K562 (cell line): Measurements from ENCODE around the gene LUC7L. TPM values are rescaled to one million over a fixed set of nuclear protein-coding genes. Genes with fewer than 3 reads are reported as not detected.

Experiments used
- ATAC-seq: fragments of 200-7000 bp; cut with Tn5 transposase; 3 replicates; pipeline ENCODE4 v1.9.1; 2020; ENCODE audit warnings: moderate library complexity
- BruUV-seq: library from RNA; stranded (reverse); fragments of 400-500 nt; replicated peaks from 2 replicates; lab custom pipeline; 2021; lab: Mats Ljungman, UMichigan
- CTCF ChIA-PET: fragments of 300-600 bp; formaldehyde crosslinking; extraction: SDS; loops from one replicate; lab custom pipeline; 2021; ENCODE audit warnings: low intra/inter-chr PET ratio; lab: Yijun Ruan, JAX
- POLR2A ChIA-PET: fragments of 300-600, 350-650 bp; sonication (Branson Sonifier 250); formaldehyde crosslinking; extraction: SDS; loops from one replicate; lab custom pipeline; 2021; ENCODE audit warnings: antibody characterized with exemption, inconsistent platforms; lab: Yijun Ruan, JAX
- DNase-seq, 4 experiments: peaks; one replicate each; pipeline versions ENCODE4 v3.0.0 to v3.0.0-alpha.2; 2011 to 2018; ENCODE audit warnings: low spot score in 3 of 4, mixed read lengths in 3 of 4; ENCODE audit errors: extremely low read depth in 1 of 4
- FAIRE-seq: peaks from 2 replicates; lab custom pipeline; 2011; peaks lifted over from hg19 to GRCh38; lab: Jason Lieb, UNC
- H2AFZ ChIP-seq: 2 replicates; pipeline ENCODE4 v1.6.0; 2011; ENCODE audit warnings: low read depth, low read length, control low read depth, inconsistent platforms
- H3K27ac ChIP-seq: fragments of 200-600 bp; 3 replicates; pipeline ENCODE4 v1.8.0; 2011; ENCODE audit warnings: low read depth, mild to moderate bottlenecking, control low read depth, inconsistent platforms, low read length, moderate library complexity, mixed read lengths; ENCODE audit errors: extremely low read depth
- H3K27me3 ChIP-seq, 2 experiments: fragments of 300-600 bp in 1 of 2; 2 replicates in 1 of 2; 3 replicates in 1 of 2; pipeline versions ENCODE4 v1.6.0 to v1.8.0; 2011; ENCODE audit warnings: inconsistent platforms in 2 of 2, low read length in 2 of 2, mild to moderate bottlenecking in 1 of 2, mixed read lengths in 1 of 2, moderate library complexity in 1 of 2; ENCODE audit not compliant: control insufficient read depth in 2 of 2, insufficient read depth in 2 of 2
- H3K36me3 ChIP-seq: fragments of 300-600 bp; 3 replicates; pipeline ENCODE4 v1.8.0; 2011; ENCODE audit warnings: mild to moderate bottlenecking, low read length, inconsistent platforms; ENCODE audit not compliant: control insufficient read depth, insufficient read depth
- H3K4me1 ChIP-seq, 2 experiments: fragments of 200-600 bp in 1 of 2; replicated peaks in 1 of 2; 2 replicates in 1 of 2; 3 replicates in 1 of 2; pipeline versions ENCODE4 v1.5.1 to v1.8.0; 2011; ENCODE audit warnings: inconsistent platforms in 2 of 2, low read length in 2 of 2, mild to moderate bottlenecking in 1 of 2, mixed read lengths in 1 of 2, moderate library complexity in 1 of 2; ENCODE audit not compliant: control insufficient read depth in 2 of 2, insufficient read depth in 2 of 2
- H3K4me2 ChIP-seq: 2 replicates; pipeline ENCODE4 v1.6.1; 2011; ENCODE audit warnings: low read length, control low read depth, inconsistent platforms, mixed read lengths; ENCODE audit not compliant: insufficient read depth
- H3K4me3 ChIP-seq: fragments of 200-600 bp; sonication (generic), shearing (Covaris generic); 2 replicates; pipeline ENCODE4 v1.5.1; 2016; ENCODE audit warnings: control low read depth, inconsistent platforms
- H3K79me2 ChIP-seq: fragments of 200-600 bp; 3 replicates; pipeline ENCODE4 v1.8.0; 2011; ENCODE audit warnings: low read length, inconsistent platforms; ENCODE audit not compliant: control insufficient read depth, insufficient read depth
- H3K9ac ChIP-seq, 2 experiments: 2 replicates each; pipeline versions ENCODE4 v1.6.0 to v1.6.1; 2011; ENCODE audit warnings: low read depth in 2 of 2, low read length in 2 of 2, control low read depth in 1 of 2, inconsistent platforms in 1 of 2, mild to moderate bottlenecking in 1 of 2, mixed read lengths in 1 of 2; ENCODE audit not compliant: insufficient read depth in 1 of 2
- H3K9me1 ChIP-seq: one replicate; pipeline ENCODE4 v1.6.0; 2011; ENCODE audit warnings: inconsistent platforms, mild to moderate bottlenecking, low read length, moderate library complexity; ENCODE audit not compliant: control insufficient read depth, insufficient read depth
- H3K9me3 ChIP-seq: replicated peaks from 2 replicates; pipeline ENCODE4 v1.5.1; 2011; ENCODE audit warnings: low read depth, low read length, inconsistent platforms; ENCODE audit not compliant: control insufficient read depth, insufficient read depth
- H4K20me1 ChIP-seq: replicated peaks from 2 replicates; pipeline ENCODE4 v1.6.1; 2011; ENCODE audit warnings: low read length, inconsistent platforms, mixed read lengths; ENCODE audit not compliant: control insufficient read depth, insufficient read depth
- CBX5 ChIP-seq: IDR thresholded peaks from 2 replicates; pipeline ENCODE4 v1.6.1; 2014; ENCODE audit warnings: low read depth, borderline replicate concordance
- CC2D1A ChIP-seq: fragments of 450-650 bp; IDR thresholded peaks from 2 replicates; pipeline ENCODE4 v1.6.1; 2017; ENCODE audit warnings: mild to moderate bottlenecking
- EP300 ChIP-seq: IDR thresholded peaks from 2 replicates; pipeline ENCODE4 v1.6.1; 2012; ENCODE audit warnings: low read length, improper control_type of control experiment
- ESRRB ChIP-seq: fragments of 250-450 bp; sonication (Bioruptor Pico); IDR thresholded peaks from 2 replicates; pipeline ENCODE4 v1.5.0; 2020; ENCODE audit warnings: mild to moderate bottlenecking, moderate library complexity, borderline replicate concordance
- FOXP1 ChIP-seq: sonication (generic); formaldehyde crosslinking; IDR thresholded peaks from 2 replicates; pipeline ENCODE4 v1.8.0; 2022; ENCODE audit warnings: mild to moderate bottlenecking, missing genetic modification reagents
- HIVEP1 ChIP-seq: fragments of 250-450 bp; sonication (Bioruptor Pico); IDR thresholded peaks from 2 replicates; pipeline ENCODE4 v1.4.0; 2020; ENCODE audit warnings: mild to moderate bottlenecking
- RAD21 ChIP-seq, 2 experiments: fragments of 250-450 bp in 1 of 2; fragments of 450-650 bp in 1 of 2; sonication (Bioruptor Pico) in 1 of 2; formaldehyde crosslinking in 1 of 2; IDR thresholded peaks in 1 of 2; conservative IDR thresholded peaks in 1 of 2; 2 replicates each; pipeline versions ENCODE4 v1.4.0 to v1.8.0; 2020 to 2022; ENCODE audit warnings: mild to moderate bottlenecking in 2 of 2, moderate library complexity in 1 of 2
- SAP30 ChIP-seq: fragments of 200-600 bp; sonication (generic); IDR thresholded peaks from 2 replicates; pipeline ENCODE4 v1.6.1; 2012; ENCODE audit warnings: borderline replicate concordance, low read depth, mild to moderate bottlenecking, moderate library complexity, low read length, control low read depth, inconsistent platforms; ENCODE audit not compliant: insufficient read depth, poor library complexity, severe bottlenecking
- SMARCA5 ChIP-seq: fragments of 450-650 bp; IDR thresholded peaks from 2 replicates; pipeline ENCODE4 v1.6.1; 2016
- TCF3 ChIP-seq: sonication (generic); formaldehyde crosslinking; IDR thresholded peaks from 2 replicates; pipeline ENCODE4 v1.4.0; 2020; ENCODE audit warnings: mild to moderate bottlenecking, missing genetic modification reagents
- ZFP1 ChIP-seq: fragments of 450-650 bp; formaldehyde crosslinking; IDR thresholded peaks from 2 replicates; pipeline ENCODE4 v1.4.0; 2020; ENCODE audit warnings: mild to moderate bottlenecking, mixed read lengths
- ZFP36 ChIP-seq: fragments of 150-350 bp; IDR thresholded peaks from 2 replicates; pipeline ENCODE4 v1.6.1; 2018; ENCODE audit warnings: low read length, low read depth; ENCODE audit not compliant: partially characterized antibody
- ZNF12 ChIP-seq: sonication (generic); formaldehyde crosslinking; IDR thresholded peaks from 2 replicates; pipeline ENCODE4 v1.4.0; 2020; ENCODE audit warnings: mild to moderate bottlenecking, missing genetic modification reagents
- WGBS: fragments of 100-300 bp; shearing (Covaris generic); methylation state at CpG from one replicate; pipeline ENCODE4 v1.1.6; 2016; ENCODE audit warnings: low coverage, mixed read lengths; ENCODE audit not compliant: insufficient coverage; ENCODE audit errors: missing lambda C conversion rate; 5-methylcytosine and 5-hydroxymethylcytosine counted together
- in situ Hi-C: fragments of 300-500 bp; cut with MboI; formaldehyde crosslinking; loops from 4 replicates; pipeline ENCODE4 v1.15.0; 2018; ENCODE audit warnings: inconsistent platforms, mixed read lengths
- intact Hi-C: fragments of 100-400 bp; cut with micrococcal nuclease; formaldehyde crosslinking; loops from 2 replicates; pipeline ENCODE4 v1.14.2; 2022
- polyA plus RNA-seq, 8 experiments: library from polyadenylated mRNA; depleted of rRNA in 4 of 8; stranded (reverse) in 5 of 8; unstranded in 3 of 8; fragments of >200 nt; fragmentation: Nextera tagmentation in 2 of 8; fragmentation: Illumina TruSeq in 1 of 8; extraction: Ambion mirVana in 2 of 8; extraction: Trizol in 1 of 8; gene quantifications; 2 replicates each; pipeline versions ENCODE4 v1.2.1 to v1.2.3, GENCODE V29; 2011 to 2014; ENCODE audit warnings: inconsistent platforms in 1 of 8, missing spikeins in 1 of 8
- total RNA-seq, 7 experiments: library from RNA; depleted of rRNA in 6 of 7; stranded (reverse); fragments of >200 nt in 6 of 7; fragmentation: Illumina TruSeq in 2 of 7; extraction: Trizol in 2 of 7; gene quantifications; 2 replicates each; pipeline versions ENCODE4 v1.2.1 to v1.2.3, GENCODE V29; 2011 to 2021; ENCODE audit warnings: low replicate concordance in 1 of 7
- TF ChIP-seq, protein P1 (sequence below): fragments of 450-650 bp; conservative IDR thresholded peaks from 2 replicates; pipeline ENCODE4 v1.6.1; 2016; ENCODE audit warnings: missing genetic modification characterization, low read depth, mild to moderate bottlenecking, control low read depth, missing compliant biosample characterization
- TF ChIP-seq, protein P2 (sequence below): fragments of 250-450 bp; sonication (Bioruptor Pico); IDR thresholded peaks from 2 replicates; pipeline ENCODE4 v1.8.0; 2022; ENCODE audit warnings: inconsistent platforms, mild to moderate bottlenecking, moderate library complexity, borderline replicate concordance
- TF ChIP-seq, protein P3 (sequence below): fragments of 200-800 bp; sonication (Bioruptor generic); IDR thresholded peaks from 2 replicates; pipeline ENCODE4 v1.6.1; 2017; ENCODE audit warnings: missing genetic modification characterization, missing compliant biosample characterization
- TF ChIP-seq, protein P4 (sequence below): fragments of 250-450 bp; sonication (Bioruptor Pico); IDR thresholded peaks from 2 replicates; pipeline ENCODE4 v1.4.0; 2020; ENCODE audit warnings: mild to moderate bottlenecking, moderate library complexity

The LUC7L gene
- total and polyA plus RNA-seq, 9 of the 15 experiments (the other 6 are each of a cell fraction or from before 2014, with no cell fraction given): 1.7 to 93.3 (median 59.5) TPM

DNA sequence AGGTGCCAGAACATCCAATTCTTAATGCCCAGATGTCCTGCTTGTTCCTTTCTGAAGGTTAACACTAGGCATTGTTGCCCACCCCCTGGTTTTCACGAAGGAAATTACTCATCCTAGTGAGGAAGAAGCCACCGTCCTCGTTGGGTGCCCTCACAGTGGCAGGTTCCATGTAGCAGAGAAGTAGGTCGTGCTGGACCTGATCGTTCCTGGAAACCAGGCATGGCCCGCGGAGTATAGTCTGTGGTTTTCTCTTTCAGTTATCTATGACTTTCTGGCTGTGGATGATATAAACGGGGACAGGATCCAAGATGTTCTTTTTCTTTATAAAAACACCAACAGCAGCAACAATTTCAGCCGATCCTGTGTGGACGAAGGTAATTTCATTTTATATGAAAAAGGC, 30.0 kb upstream of the LUC7L start:
- H3K4me3 ChIP-seq: no peak overlapping the region
- H3K4me2 ChIP-seq: peak overlapping the region; percentile 54
- no peaks in the 10 kb centered on the region for H3K27me3 ChIP-seq
- peak overlapping the region; percentile 43; the same call in 1 of the 2 replicates for H2AFZ ChIP-seq
- POLR2A ChIA-PET: interaction anchor here (0.7 to 1.0 kb wide), 3 partner anchors 10 to 24 kb away, joined by 3 to 4 read pairs (median 3); no protein-coding TSS in a partner anchor
- CTCF ChIA-PET: no interaction called here
- peaks cover 4% of the 10 kb centered on the region for H3K9me1 ChIP-seq
- BruUV-seq: no TSS peak
- peak overlapping the region; percentile 29; the same call in 2 of the 3 replicates for H3K27ac ChIP-seq
- peaks cover 31% of the 10 kb centered on the region; the same call in 2 of the 3 replicates for H3K36me3 ChIP-seq
- peak in 2 of 4 experiments; percentile 31 to 63 for DNase-seq
- no peaks in the 10 kb centered on the region for H4K20me1 ChIP-seq
- no peaks in the 10 kb centered on the region for H3K79me2 ChIP-seq
- H3K9me3 ChIP-seq: no peaks in the 10 kb centered on the region
- peaks cover 13 to 45% of the 10 kb centered on the region in 2 experiments; a peak in 4 of 5 replicates for H3K4me1 ChIP-seq
- peak; percentile 88 for FAIRE-seq
- in situ Hi-C loops (no loop called here), intact Hi-C loops (no loop called here)
- 6% methylated on average over 10 of the region's 10 CpGs for WGBS
- ATAC-seq: peak; percentile 80
- H3K9ac ChIP-seq: peak overlapping the region; percentile 21 to 68; a peak in 3 of 4 replicates
- TF ChIP-seq ZNF12 (no peak), EP300 (peak; percentile 15; the same call in 1 of the 2 replicates), ZFP1 (CRISPR knock-in tag) (no peak), RAD21 (CRISPR knock-in tag; conservative IDR thresholded peaks at IDR 0.05 in 1 of 2, IDR thresholded peaks at IDR 0.05 in 1 of 2) (no peak), ESRRB (no peak), CBX5 (no peak), SMARCA5 (no peak), CC2D1A (peak; percentile 54; the same call in 1 of the 2 replicates), SAP30 (no peak), ZFP36 (no peak), HIVEP1 (CRISPR knock-in tag) (no peak), TCF3 (CRISPR knock-in tag) (peak; percentile 70), FOXP1 (no peak)
- TF ChIP-seq, protein P1, sequence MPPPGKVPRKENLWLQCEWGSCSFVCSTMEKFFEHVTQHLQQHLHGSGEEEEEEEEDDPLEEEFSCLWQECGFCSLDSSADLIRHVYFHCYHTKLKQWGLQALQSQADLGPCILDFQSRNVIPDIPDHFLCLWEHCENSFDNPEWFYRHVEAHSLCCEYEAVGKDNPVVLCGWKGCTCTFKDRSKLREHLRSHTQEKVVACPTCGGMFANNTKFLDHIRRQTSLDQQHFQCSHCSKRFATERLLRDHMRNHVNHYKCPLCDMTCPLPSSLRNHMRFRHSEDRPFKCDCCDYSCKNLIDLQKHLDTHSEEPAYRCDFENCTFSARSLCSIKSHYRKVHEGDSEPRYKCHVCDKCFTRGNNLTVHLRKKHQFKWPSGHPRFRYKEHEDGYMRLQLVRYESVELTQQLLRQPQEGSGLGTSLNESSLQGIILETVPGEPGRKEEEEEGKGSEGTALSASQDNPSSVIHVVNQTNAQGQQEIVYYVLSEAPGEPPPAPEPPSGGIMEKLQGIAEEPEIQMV (tag): no peak
- TF ChIP-seq, protein P2, sequence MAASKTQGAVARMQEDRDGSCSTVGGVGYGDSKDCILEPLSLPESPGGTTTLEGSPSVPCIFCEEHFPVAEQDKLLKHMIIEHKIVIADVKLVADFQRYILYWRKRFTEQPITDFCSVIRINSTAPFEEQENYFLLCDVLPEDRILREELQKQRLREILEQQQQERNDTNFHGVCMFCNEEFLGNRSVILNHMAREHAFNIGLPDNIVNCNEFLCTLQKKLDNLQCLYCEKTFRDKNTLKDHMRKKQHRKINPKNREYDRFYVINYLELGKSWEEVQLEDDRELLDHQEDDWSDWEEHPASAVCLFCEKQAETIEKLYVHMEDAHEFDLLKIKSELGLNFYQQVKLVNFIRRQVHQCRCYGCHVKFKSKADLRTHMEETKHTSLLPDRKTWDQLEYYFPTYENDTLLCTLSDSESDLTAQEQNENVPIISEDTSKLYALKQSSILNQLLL (CRISPR knock-in tag): no peak
- TF ChIP-seq, protein P3, sequence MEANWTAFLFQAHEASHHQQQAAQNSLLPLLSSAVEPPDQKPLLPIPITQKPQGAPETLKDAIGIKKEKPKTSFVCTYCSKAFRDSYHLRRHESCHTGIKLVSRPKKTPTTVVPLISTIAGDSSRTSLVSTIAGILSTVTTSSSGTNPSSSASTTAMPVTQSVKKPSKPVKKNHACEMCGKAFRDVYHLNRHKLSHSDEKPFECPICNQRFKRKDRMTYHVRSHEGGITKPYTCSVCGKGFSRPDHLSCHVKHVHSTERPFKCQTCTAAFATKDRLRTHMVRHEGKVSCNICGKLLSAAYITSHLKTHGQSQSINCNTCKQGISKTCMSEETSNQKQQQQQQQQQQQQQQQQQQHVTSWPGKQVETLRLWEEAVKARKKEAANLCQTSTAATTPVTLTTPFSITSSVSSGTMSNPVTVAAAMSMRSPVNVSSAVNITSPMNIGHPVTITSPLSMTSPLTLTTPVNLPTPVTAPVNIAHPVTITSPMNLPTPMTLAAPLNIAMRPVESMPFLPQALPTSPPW: no peak
- TF ChIP-seq, protein P4, sequence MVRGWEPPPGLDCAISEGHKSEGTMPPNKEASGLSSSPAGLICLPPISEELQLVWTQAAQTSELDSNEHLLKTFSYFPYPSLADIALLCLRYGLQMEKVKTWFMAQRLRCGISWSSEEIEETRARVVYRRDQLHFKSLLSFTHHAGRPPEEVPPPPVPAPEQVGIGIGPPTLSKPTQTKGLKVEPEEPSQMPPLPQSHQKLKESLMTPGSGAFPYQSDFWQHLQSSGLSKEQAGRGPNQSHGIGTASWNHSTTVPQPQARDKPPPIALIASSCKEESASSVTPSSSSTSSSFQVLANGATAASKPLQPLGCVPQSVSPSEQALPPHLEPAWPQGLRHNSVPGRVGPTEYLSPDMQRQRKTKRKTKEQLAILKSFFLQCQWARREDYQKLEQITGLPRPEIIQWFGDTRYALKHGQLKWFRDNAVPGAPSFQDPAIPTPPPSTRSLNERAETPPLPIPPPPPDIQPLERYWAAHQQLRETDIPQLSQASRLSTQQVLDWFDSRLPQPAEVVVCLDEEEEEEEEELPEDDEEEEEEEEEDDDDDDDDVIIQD (CRISPR knock-in tag): no peak
